NT2/D1 (cell line): ENCODE measurements around the gene ASZ1.

ENCODE experiments used
- YY1 ChIP-seq: IDR thresholded peaks from 2 replicates; pipeline ENCODE4 v1.6.1; 2011; ENCODE audit not compliant: insufficient read length, insufficient read depth
- ZNF274 ChIP-seq: IDR thresholded peaks from 2 replicates; pipeline ENCODE4 v1.6.1; 2011; ENCODE audit warnings: mild to moderate bottlenecking, low read depth, low read length

GRCh38 chr7:117320523-117320922 is 106.8 kb downstream of the ASZ1 start:
- no peak for TF ChIP-seq YY1
- no peak for TF ChIP-seq ZNF274
